ENCODE results near the gene KCTD13. TPM values are rescaled to one million over a fixed set of nuclear protein-coding genes. Genes with fewer than 3 reads are reported as not detected.
"Not testable (repeated sequence)": the region's sequence is repeated elsewhere in the genome, so short reads cannot be mapped to it uniquely, and the experiment has no call there.

KCTD13 gene
- total and polyA plus RNA-seq, 4 donors = 11.0 to 79.2 (median 39.8) TPM

DNA sequence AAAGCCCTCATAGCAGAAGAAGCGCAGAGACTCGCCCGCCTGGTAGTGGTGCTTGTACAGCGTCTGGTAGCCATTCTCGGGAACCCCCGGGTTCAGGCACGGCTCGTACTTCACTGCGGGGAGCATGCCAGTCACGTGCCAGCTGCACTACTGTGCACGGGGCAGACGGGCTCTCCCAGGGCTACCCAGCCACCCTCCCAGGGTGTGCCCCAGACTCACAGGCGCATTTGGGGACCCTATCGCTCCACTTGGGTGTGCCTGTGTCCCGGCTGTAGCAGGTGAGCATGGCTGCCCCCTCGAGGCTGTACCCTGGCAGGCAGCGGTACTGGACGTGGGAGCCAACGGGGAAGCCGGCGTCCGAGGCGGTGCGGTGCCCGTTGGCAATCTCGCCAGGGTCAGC is 52.7 kb downstream of the KCTD13 start:
- Histone ChIP-seq H3K4me3 (ENCODE audit: low read depth, low read length) (no peak overlapping the region), H3K27me3 (ENCODE audit: control insufficient read depth, insufficient read depth, low read length) (peaks cover 23% of the 10 kb centered on the region), H3K9me3 (ENCODE audit: control insufficient read depth, insufficient read depth, low read length) (no peaks in the 10 kb centered on the region), H3K27ac (ENCODE audit: low read depth, low read length) (no peak overlapping the region), H3K4me1 (ENCODE audit: control insufficient read depth, insufficient read depth, low read length) (peaks cover 14% of the 10 kb centered on the region), H3K36me3 (ENCODE audit: control insufficient read depth, insufficient read depth, low read length) (peaks cover 58% of the 10 kb centered on the region)
- DNase-seq (ENCODE audit: low read depth in 4 of 6, low spot score in 6 of 6) = no peak
- 91% methylated on average over 24 of the region's 26 CpGs for WGBS (ENCODE audit: insufficient coverage)

DNA sequence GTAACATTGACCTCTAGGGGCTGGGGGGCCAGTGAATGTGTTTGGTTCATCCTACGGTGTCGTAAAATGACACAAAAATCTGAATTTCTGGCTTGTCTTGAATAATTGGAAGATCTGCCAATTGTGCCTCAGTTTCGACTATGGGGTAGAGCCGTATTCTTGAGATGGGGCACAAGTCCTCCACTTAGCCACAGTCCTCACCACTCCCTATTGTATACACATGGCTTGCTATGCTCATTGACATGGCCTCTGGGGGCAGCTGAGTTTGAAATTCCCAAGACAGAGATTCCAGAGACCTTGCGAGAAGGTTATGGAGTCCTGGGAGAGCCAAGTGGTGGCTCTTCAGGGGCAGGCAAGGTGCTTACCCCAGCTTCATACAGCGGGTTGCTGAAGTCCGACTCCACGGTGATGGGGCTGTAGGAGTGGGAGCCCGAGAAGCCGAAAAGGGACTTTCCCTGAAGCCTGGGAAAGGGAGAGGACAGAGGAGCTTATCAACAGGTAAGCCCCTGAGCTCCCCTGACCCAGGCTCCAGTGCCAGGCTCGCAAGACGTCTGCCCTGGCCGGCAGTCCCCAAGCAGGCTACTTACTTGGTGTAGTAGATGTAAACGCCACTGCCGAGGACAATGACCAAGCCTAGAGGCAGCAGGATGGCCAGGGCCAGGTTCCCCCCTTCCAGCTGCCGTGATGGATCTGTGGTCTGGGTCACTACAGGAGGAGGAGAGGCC is 54.0 kb downstream of the KCTD13 start:
- Histone ChIP-seq H3K4me1 (ENCODE audit: control insufficient read depth, insufficient read depth, low read length) (peaks cover 8% of the 10 kb centered on the region), H3K36me3 (ENCODE audit: control insufficient read depth, insufficient read depth, low read length) (peaks cover 50% of the 10 kb centered on the region), H3K4me3 (ENCODE audit: low read depth, low read length) (no peak overlapping the region), H3K27me3 (ENCODE audit: control insufficient read depth, insufficient read depth, low read length) (peaks cover 11% of the 10 kb centered on the region), H3K27ac (ENCODE audit: low read depth, low read length) (no peak overlapping the region), H3K9me3 (ENCODE audit: control insufficient read depth, insufficient read depth, low read length) (no peaks in the 10 kb centered on the region)
- no peak for DNase-seq (ENCODE audit: low read depth in 4 of 6, low spot score in 6 of 6)
- whole genome bisulfite sequencing (ENCODE audit: insufficient coverage) = 94% methylated on average over 16 of the region's 16 CpGs

DNA sequence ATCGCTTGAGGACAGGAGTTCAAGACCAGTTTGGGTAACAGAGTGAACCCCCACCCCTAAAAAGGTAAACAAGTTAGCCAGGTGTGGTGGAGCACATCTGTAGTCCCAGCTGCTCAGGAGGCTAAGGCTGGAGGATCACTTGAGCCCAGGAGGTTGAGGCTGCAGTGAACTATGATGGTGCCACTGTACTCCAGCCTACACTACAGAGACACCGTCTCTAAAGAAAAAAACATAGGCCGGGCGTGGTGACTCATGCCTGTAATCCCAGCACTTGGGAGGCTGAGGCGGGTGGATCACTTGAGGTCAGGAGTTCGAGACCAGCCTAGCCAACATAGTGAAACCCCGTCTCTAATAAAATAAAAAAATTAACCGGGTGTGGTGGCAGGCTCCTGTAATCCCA is 57.0 kb downstream of the KCTD13 start:
- H3K9me3 ChIP-seq (ENCODE audit: control insufficient read depth, insufficient read depth, low read length); H3K27ac ChIP-seq (ENCODE audit: low read depth, low read length); H3K4me3 ChIP-seq (ENCODE audit: low read depth, low read length); H3K4me1 ChIP-seq (ENCODE audit: control insufficient read depth, insufficient read depth, low read length); H3K27me3 ChIP-seq (ENCODE audit: control insufficient read depth, insufficient read depth, low read length); DNase-seq (ENCODE audit: low read depth in 4 of 6, low spot score in 6 of 6): not testable (repeated sequence)
- H3K36me3 ChIP-seq (ENCODE audit: control insufficient read depth, insufficient read depth, low read length) = peaks cover 32% of the 10 kb centered on the region
- WGBS (ENCODE audit: insufficient coverage) = 86% methylated on average over 4 of the region's 8 CpGs

DNA sequence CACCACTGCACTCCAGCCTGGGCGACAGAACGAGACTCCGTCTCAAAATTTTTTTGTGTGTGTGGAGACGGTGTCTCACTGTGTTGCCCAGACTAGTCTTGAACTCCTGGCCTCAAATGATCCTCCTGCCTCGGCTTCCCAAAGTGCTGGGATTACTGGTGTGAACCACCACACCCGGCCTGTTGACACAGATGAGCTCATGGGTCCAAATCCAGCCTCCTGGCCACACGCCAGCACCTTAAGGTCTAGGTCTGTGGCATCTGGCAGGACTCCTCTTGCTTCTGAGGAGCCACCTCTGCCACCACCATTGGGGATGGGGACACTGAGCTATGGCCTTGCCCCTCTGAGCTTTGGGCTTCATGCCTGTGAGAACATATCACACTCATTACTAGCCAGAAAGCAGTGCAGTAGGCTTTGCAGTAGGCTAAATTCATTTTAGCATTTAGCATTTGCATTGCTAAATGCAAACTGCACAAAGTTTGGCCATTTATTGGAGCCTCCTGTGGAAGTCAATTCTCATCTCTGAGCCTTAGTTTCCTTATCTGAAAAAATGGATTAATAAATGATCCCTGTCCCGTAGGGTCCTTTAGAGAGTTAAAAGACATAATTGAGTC is 57.5 kb downstream of the KCTD13 start:
- Histone ChIP-seq H3K9me3 (ENCODE audit: control insufficient read depth, insufficient read depth, low read length) (no peaks in the 10 kb centered on the region), H3K27ac (ENCODE audit: low read depth, low read length) (no peak overlapping the region), H3K27me3 (ENCODE audit: control insufficient read depth, insufficient read depth, low read length) (no peaks in the 10 kb centered on the region), H3K36me3 (ENCODE audit: control insufficient read depth, insufficient read depth, low read length) (peaks cover 29% of the 10 kb centered on the region), H3K4me3 (ENCODE audit: low read depth, low read length) (no peak overlapping the region), H3K4me1 (ENCODE audit: control insufficient read depth, insufficient read depth, low read length) (peaks cover 8% of the 10 kb centered on the region)
- WGBS (ENCODE audit: insufficient coverage) = 87% methylated on average over 8 of the region's 8 CpGs
- no peak for DNase-seq (ENCODE audit: low read depth in 4 of 6, low spot score in 6 of 6)

DNA sequence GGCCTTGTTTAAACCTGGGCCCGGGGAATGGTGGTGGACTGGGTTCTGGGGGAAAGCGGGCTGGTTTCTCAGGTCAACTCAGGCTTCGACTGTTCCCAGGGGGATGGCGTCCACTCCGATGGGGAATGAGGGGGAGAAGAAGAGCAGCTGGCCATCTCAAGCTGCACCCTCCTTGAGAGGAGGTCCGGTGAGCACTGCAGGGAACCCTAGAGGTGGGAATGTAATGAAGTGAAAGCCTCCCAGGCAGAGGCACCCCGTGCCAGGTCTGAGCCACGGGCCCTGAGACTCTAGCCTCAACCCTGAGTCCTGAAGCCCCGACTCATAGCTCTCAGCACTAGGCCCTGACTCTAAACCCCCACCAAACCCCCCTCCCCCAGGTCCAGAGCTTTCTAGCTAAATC is 61.8 kb downstream of the KCTD13 start:
- Histone ChIP-seq H3K4me1 (ENCODE audit: control insufficient read depth, insufficient read depth, low read length) (peaks cover 29% of the 10 kb centered on the region), H3K27me3 (ENCODE audit: control insufficient read depth, insufficient read depth, low read length) (no peaks in the 10 kb centered on the region), H3K36me3 (ENCODE audit: control insufficient read depth, insufficient read depth, low read length) (peaks cover 21% of the 10 kb centered on the region), H3K4me3 (ENCODE audit: low read depth, low read length) (no peak overlapping the region), H3K27ac (ENCODE audit: low read depth, low read length) (no peak overlapping the region), H3K9me3 (ENCODE audit: control insufficient read depth, insufficient read depth, low read length) (no peaks in the 10 kb centered on the region)
- 94% methylated on average over 7 of the region's 9 CpGs for WGBS (ENCODE audit: insufficient coverage)
- DNase-seq (ENCODE audit: low read depth in 4 of 6, low spot score in 6 of 6) = no peak

DNA sequence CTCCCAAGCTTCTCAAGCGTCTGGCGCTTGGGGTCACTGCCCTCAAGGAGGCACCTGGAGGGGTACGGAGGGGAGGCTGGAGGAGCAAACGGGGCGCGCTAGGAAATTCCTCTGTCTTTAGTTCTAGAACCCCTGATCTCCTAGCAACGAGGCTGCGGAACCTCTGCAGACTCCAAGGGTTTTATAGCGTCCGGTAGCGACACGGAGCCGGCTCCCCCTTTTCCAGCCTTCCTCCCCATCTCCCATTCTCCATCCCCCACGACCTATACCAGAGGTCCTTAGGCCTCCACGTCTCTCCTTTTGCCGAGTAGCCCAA is 62.4 kb downstream of the KCTD13 start:
- Histone ChIP-seq H3K27ac (ENCODE audit: low read depth, low read length) (peak overlapping the region; percentile 92), H3K36me3 (ENCODE audit: control insufficient read depth, insufficient read depth, low read length) (peaks cover 27% of the 10 kb centered on the region), H3K27me3 (ENCODE audit: control insufficient read depth, insufficient read depth, low read length) (no peaks in the 10 kb centered on the region), H3K4me1 (ENCODE audit: control insufficient read depth, insufficient read depth, low read length) (peaks cover 29% of the 10 kb centered on the region), H3K9me3 (ENCODE audit: control insufficient read depth, insufficient read depth, low read length) (no peaks in the 10 kb centered on the region), H3K4me3 (ENCODE audit: low read depth, low read length) (peak overlapping the region; percentile 79)
- DNase-seq (ENCODE audit: low read depth in 4 of 6, low spot score in 6 of 6) = no peak
- WGBS (ENCODE audit: insufficient coverage) = 35% methylated on average over 13 of the region's 16 CpGs

DNA sequence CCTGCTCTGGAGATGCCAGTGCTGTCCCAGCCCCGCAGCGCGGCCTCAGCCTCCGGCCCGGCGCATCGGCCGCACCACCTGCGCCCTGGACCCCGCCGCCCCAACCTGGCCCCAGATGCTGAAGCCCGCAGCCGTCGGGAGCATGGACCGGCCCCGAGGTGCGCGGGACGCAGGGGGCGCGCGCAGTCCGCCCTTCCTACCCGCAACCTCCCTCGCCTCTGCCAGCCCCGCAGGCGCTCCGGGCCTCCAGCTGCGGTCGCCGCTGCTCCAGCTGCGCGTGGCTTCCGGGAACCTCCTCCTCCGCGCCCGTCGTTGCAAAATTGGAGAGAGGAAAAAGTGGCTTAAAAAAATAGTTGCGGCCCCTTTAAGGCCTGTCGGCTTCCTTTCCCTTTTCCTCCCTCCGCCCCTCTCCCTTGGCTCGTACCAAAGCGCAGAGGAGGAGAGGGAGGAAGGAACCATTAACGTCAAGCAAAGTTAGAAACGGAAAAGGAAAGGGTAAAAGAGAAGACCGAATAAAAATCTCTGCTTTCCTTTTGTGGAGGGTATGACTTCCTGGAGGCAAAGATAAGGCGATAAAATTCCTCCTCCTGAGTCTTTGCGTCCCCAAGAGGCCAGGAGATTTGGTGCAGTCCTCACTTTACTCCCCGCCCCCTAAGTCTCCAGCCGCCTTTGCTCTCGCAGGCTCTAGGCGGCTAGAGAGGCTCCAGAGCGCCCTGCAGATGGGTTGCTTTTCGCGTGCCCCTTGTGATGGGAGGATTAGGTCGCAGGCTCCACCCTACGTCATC is 63.0 kb downstream of the KCTD13 start, which contains the start of gene CDIPT:
Gene CDIPT (minus strand): TSS at position 343 of the 785 bp plus-strand sequence. CDS start 369 bp downstream, outside the sequence.
- peaks cover 31% of the 10 kb centered on the region for H3K36me3 ChIP-seq (ENCODE audit: control insufficient read depth, insufficient read depth, low read length)

DNA sequence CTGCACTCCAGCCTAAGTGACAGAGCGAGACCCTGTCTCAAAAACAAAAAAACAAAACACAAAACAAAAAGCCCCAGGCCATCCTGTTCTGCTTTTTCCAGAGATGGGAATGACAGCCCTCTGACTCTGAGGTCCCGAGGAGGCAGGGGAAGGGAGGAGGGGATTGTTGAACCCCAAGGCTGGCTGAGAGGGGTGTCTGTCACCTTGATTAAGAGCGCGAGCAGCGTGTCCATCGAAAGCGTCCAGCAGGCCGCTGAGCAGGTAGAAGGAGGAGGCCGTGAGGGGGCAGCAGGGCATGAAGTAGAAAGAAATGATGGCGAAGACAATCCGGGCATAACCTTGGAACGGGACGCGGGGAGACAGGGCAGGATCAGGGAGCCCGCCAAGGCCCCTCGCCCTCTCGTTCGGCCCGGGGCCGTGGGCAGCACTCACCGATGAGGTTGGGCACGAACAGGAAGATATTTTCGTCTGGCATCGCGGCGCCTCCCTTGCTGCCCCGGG is 63.6 kb downstream of the KCTD13 start:
- WGBS (ENCODE audit: insufficient coverage) = 0% methylated on average over 26 of the region's 27 CpGs
- Histone ChIP-seq H3K36me3 (ENCODE audit: control insufficient read depth, insufficient read depth, low read length) (peaks cover 35% of the 10 kb centered on the region), H3K4me1 (ENCODE audit: control insufficient read depth, insufficient read depth, low read length) (peaks cover 29% of the 10 kb centered on the region), H3K9me3 (ENCODE audit: control insufficient read depth, insufficient read depth, low read length) (no peaks in the 10 kb centered on the region), H3K4me3 (ENCODE audit: low read depth, low read length) (peak overlapping the region; percentile 79), H3K27me3 (ENCODE audit: control insufficient read depth, insufficient read depth, low read length) (no peaks in the 10 kb centered on the region), H3K27ac (ENCODE audit: low read depth, low read length) (no peak overlapping the region)
- peak in 1 of 6 donors; percentile 56 for DNase-seq (ENCODE audit: low read depth in 4 of 6, low spot score in 6 of 6)

More for the DNA sequence above, 63.0 kb downstream of the KCTD13 start, which contains the start of gene CDIPT:
- peak; percentile 93 to 99 (median 96) for DNase-seq (ENCODE audit: low read depth in 4 of 6, low spot score in 6 of 6)
- 0% methylated on average over 19 of the region's 57 CpGs for WGBS (ENCODE audit: insufficient coverage)
- Histone ChIP-seq H3K4me3 (ENCODE audit: low read depth, low read length) (peak within 1 kb of the TSS; percentile 79), H3K27me3 (ENCODE audit: control insufficient read depth, insufficient read depth, low read length) (no peaks in the 10 kb centered on the region), H3K9me3 (ENCODE audit: control insufficient read depth, insufficient read depth, low read length) (no peaks in the 10 kb centered on the region), H3K4me1 (ENCODE audit: control insufficient read depth, insufficient read depth, low read length) (peaks cover 29% of the 10 kb centered on the region), H3K27ac (ENCODE audit: low read depth, low read length) (peak within 1 kb of the TSS; percentile 92)

DNA sequence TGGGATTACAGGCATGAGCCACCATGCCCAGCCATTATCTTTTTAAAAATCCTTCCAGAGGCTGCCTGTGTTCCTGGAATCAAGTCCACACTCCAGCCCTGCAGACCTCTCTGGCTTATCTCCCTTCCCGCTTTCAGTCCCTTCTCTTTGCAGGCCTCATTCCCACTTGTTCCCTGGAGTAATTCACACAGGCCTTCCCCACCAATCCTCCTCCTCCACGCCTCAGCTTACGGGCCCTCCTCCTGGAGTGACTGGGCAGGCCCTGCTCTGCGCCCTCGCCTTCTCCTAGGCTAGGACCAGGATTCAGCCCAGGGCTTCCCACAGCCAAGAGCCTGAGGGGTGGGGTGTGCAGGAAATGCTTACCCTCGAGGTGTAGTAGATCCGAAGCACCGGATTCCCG is 65.8 kb downstream of the KCTD13 start:
- Histone ChIP-seq H3K27ac (ENCODE audit: low read depth, low read length) (no peak overlapping the region), H3K4me1 (ENCODE audit: control insufficient read depth, insufficient read depth, low read length) (peaks cover 29% of the 10 kb centered on the region), H3K36me3 (ENCODE audit: control insufficient read depth, insufficient read depth, low read length) (peaks cover 37% of the 10 kb centered on the region), H3K4me3 (ENCODE audit: low read depth, low read length) (no peak overlapping the region), H3K9me3 (ENCODE audit: control insufficient read depth, insufficient read depth, low read length) (no peaks in the 10 kb centered on the region), H3K27me3 (ENCODE audit: control insufficient read depth, insufficient read depth, low read length) (no peaks in the 10 kb centered on the region)
- WGBS (ENCODE audit: insufficient coverage) = 93% methylated on average over 8 of the region's 9 CpGs
- no peak for DNase-seq (ENCODE audit: low read depth in 4 of 6, low spot score in 6 of 6)

Data from spinal cord (tissue), 10 donors.